HepG2 (cell line): Measurements from ENCODE around the gene PDCD2L.

Experiments
- CTCF ChIP-seq: sonication (generic); formaldehyde crosslinking; IDR thresholded peaks from 2 replicates; pipeline ENCODE4 v1.5.0; 2020; ENCODE audit warnings: mild to moderate bottlenecking, missing genetic modification reagents, moderate library complexity
- PATZ1 ChIP-seq: sonication (generic); formaldehyde crosslinking; IDR thresholded peaks from 2 replicates; pipeline ENCODE4 v1.4.0; 2020; ENCODE audit warnings: missing genetic modification reagents
- RXRA ChIP-seq: sonication (generic); formaldehyde crosslinking; IDR thresholded peaks from 2 replicates; pipeline ENCODE4 v1.5.1; 2020; ENCODE audit warnings: missing genetic modification reagents
- SMC3 ChIP-seq: IDR thresholded peaks from 2 replicates; pipeline ENCODE4 v1.6.1; 2011; ENCODE audit warnings: low read length, improper control_type of control experiment

GRCh38 chr19:34399886-34400285, 4.3 kb upstream of the PDCD2L start:
- TF ChIP-seq RXRA (CRISPR knock-in tag) (no peak), CTCF (CRISPR knock-in tag) (no peak), SMC3 (no peak), PATZ1 (CRISPR knock-in tag) (no peak)
